Mammary epithelial cell (primary cell): Measurements from ENCODE around the gene RLN3.

ENCODE experiments used
- EZH2 ChIP-seq: IDR thresholded peaks from 2 replicates; pipeline ENCODE4 v1.6.1; 2012; ENCODE audit warnings: low read length, inconsistent platforms, borderline replicate concordance
- TF ChIP-seq, protein P1 (sequence below), 2 donors: IDR thresholded peaks in 1 of 2; conservative IDR thresholded peaks in 1 of 2; 2 replicates each; pipeline ENCODE4 v1.5.1; 2011 to 2012; ENCODE audit warnings: inconsistent platforms in 2 of 2, low read length in 2 of 2, mild to moderate bottlenecking in 2 of 2, control low read depth in 1 of 2, low read depth in 1 of 2; ENCODE audit not compliant: insufficient read depth in 1 of 2; ENCODE audit errors: extremely low read depth in 1 of 2

DNA sequence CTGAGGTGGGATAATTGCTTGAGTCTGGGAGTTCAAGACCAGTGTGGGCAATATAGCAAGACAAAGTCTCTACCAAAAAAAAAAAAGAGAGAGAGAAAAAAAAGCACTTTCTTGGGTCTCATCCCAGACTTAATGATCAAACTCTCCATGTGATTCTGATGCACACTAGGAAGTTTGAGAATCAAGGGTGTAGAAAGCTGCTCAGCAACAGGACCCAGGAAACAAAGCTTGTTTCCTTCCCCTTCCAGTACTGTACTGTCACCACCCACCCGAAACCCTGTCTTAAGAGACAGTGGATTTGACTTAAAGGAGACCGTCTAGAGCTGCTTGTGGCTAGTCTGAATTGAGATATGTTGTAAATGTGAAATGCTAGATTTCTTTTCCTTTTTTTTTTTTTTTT is 50.5 kb downstream of the RLN3 start:
- TF ChIP-seq, protein P1, sequence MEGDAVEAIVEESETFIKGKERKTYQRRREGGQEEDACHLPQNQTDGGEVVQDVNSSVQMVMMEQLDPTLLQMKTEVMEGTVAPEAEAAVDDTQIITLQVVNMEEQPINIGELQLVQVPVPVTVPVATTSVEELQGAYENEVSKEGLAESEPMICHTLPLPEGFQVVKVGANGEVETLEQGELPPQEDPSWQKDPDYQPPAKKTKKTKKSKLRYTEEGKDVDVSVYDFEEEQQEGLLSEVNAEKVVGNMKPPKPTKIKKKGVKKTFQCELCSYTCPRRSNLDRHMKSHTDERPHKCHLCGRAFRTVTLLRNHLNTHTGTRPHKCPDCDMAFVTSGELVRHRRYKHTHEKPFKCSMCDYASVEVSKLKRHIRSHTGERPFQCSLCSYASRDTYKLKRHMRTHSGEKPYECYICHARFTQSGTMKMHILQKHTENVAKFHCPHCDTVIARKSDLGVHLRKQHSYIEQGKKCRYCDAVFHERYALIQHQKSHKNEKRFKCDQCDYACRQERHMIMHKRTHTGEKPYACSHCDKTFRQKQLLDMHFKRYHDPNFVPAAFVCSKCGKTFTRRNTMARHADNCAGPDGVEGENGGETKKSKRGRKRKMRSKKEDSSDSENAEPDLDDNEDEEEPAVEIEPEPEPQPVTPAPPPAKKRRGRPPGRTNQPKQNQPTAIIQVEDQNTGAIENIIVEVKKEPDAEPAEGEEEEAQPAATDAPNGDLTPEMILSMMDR (conservative IDR thresholded peaks at IDR 0.05 in 1 of 2, IDR thresholded peaks at IDR 0.05 in 1 of 2; ENCODE audit: extremely low read depth in 1 of 2, insufficient read depth in 1 of 2, low read depth in 1 of 2, low read length in 2 of 2), result no peak
- TF ChIP-seq EZH2, result no peak
